GM18511 (cell line): ENCODE data around the gene TCHH.
A peak's percentile ranks its signal among the peaks of the same experiment; 100 is the strongest.
"Not testable (repeated sequence)": the region's sequence is repeated elsewhere in the genome, so short reads cannot be mapped to it uniquely, and the experiment has no call there.

ENCODE experiments used
- ATAC-seq: cut with Tn5 transposase; IDR thresholded peaks from one replicate; pipeline ENCODE4 v1.9.1; 2021; ENCODE audit warnings: mild to moderate bottlenecking, moderate library complexity; ENCODE audit not compliant: unreplicated experiment

The TCHH gene

GRCh38 chr1:152115344-152115743 is at the start of gene TCHH:
Gene TCHH, minus strand, starts transcription at chr1:152115444. Its CDS starts 1,364 bp downstream, at chr1:152114080.
- no peak for ATAC-seq

- ATAC-seq: no peak
Observed at GRCh38 chr1:152164517-152165136, 49.4 kb upstream of the TCHH start.

- no peak for ATAC-seq
Observed at GRCh38 chr1:152162792-152163463, 47.7 kb upstream of the TCHH start.

- no peak for ATAC-seq
Observed at GRCh38 chr1:152160576-152160975, 45.3 kb upstream of the TCHH start.

- no peak for ATAC-seq
Observed at GRCh38 chr1:152159144-152159543, 43.9 kb upstream of the TCHH start, which contains the start of gene RPTN. Gene RPTN, minus strand, starts transcription at chr1:152159228. Its CDS starts 1,339 bp downstream, at chr1:152157889.

- ATAC-seq: no peak
Observed at GRCh38 chr1:152153996-152154395, 38.8 kb upstream of the TCHH start.

- ATAC-seq: no peak
Observed at GRCh38 chr1:152151646-152152045, 36.4 kb upstream of the TCHH start.

GRCh38 chr1:152148981-152149380 is 33.7 kb upstream of the TCHH start:
- no peak for ATAC-seq

- no peak for ATAC-seq
Observed at GRCh38 chr1:152148051-152148450, 32.8 kb upstream of the TCHH start.

GRCh38 chr1:152145769-152146168 is 30.5 kb upstream of the TCHH start:
- ATAC-seq: no peak

GRCh38 chr1:152144674-152145183 is 29.5 kb upstream of the TCHH start:
- not testable (repeated sequence) for ATAC-seq

GRCh38 chr1:152143150-152143887 is 28.1 kb upstream of the TCHH start:
- peak; percentile 86 for ATAC-seq

GRCh38 chr1:152141971-152142584 is 26.8 kb upstream of the TCHH start:
- no peak for ATAC-seq

- ATAC-seq: no peak
Observed at GRCh38 chr1:152137215-152137614, 22.0 kb upstream of the TCHH start.

GRCh38 chr1:152130186-152130585 is 14.9 kb upstream of the TCHH start:
- ATAC-seq: no peak

- ATAC-seq: no peak
Observed at GRCh38 chr1:152127673-152128072, 12.4 kb upstream of the TCHH start.

GRCh38 chr1:152125834-152126443 is 10.7 kb upstream of the TCHH start:
- ATAC-seq: no peak

GRCh38 chr1:152118915-152119314 is 3.7 kb upstream of the TCHH start:
- no peak for ATAC-seq

GRCh38 chr1:152112885-152113432 is 2.3 kb downstream of the TCHH start:
- no peak for ATAC-seq

GRCh38 chr1:152112101-152112884 is 3.0 kb downstream of the TCHH start:
- no peak for ATAC-seq
